ENCODE measurements around the gene CD226. TPM values are rescaled to one million over a fixed set of nuclear protein-coding genes. Genes with fewer than 3 reads are reported as not detected.
"Not testable (repeated sequence)": the region's sequence is repeated elsewhere in the genome, so short reads cannot be mapped to it uniquely, and the experiment has no call there.

Gene CD226
- total RNA-seq, 1 donor from 2014 or later, result 2.4 TPM

GRCh38 chr18:69934601-69935265, 12.9 kb downstream of the CD226 start:
- intact Hi-C loops (cut with DNase I), result no loop called here

GRCh38 chr18:69929041-69929774, 18.5 kb downstream of the CD226 start:
- DNase-seq (ENCODE audit: low spot score), result no peak
- intact Hi-C loops (cut with DNase I), result no loop called here

More at GRCh38 chr18:69934601-69935265, 12.9 kb downstream of the CD226 start:
- DNase-seq (ENCODE audit: low spot score), result no peak

GRCh38 chr18:69916412-69916811, 31.3 kb downstream of the CD226 start:
- intact Hi-C loops (cut with DNase I), result no loop called here
- no peak for DNase-seq (ENCODE audit: low spot score)

- intact Hi-C loops (cut with DNase I), result no loop called here
- DNase-seq (ENCODE audit: low spot score), result no peak
Measured at GRCh38 chr18:69908838-69909237, 38.8 kb downstream of the CD226 start.

- no peak for DNase-seq (ENCODE audit: low spot score)
- intact Hi-C loops (cut with DNase I), result no loop called here
Measured at GRCh38 chr18:69906765-69907164, 40.9 kb downstream of the CD226 start.

GRCh38 chr18:69900941-69901340, 46.7 kb downstream of the CD226 start:
- intact Hi-C loops (cut with DNase I), result no loop called here

GRCh38 chr18:69899154-69899923, 48.3 kb downstream of the CD226 start:
- DNase-seq (ENCODE audit: low spot score); intact Hi-C loops (cut with DNase I): not testable (repeated sequence)

More at GRCh38 chr18:69900941-69901340, 46.7 kb downstream of the CD226 start:
- DNase-seq (ENCODE audit: low spot score), result no peak

GRCh38 chr18:69898241-69898861, 49.3 kb downstream of the CD226 start:
- intact Hi-C loops (cut with DNase I), result no loop called here
- no peak for DNase-seq (ENCODE audit: low spot score)

- intact Hi-C loops (cut with DNase I), result no loop called here
- DNase-seq (ENCODE audit: low spot score), result no peak
Measured at GRCh38 chr18:69897397-69898108, 50.1 kb downstream of the CD226 start.

- no peak for DNase-seq (ENCODE audit: low spot score)
- intact Hi-C loops (cut with DNase I), result no loop called here
Measured at GRCh38 chr18:69895066-69896047, 52.3 kb downstream of the CD226 start.

- intact Hi-C loops (cut with DNase I), result no loop called here
- no peak for DNase-seq (ENCODE audit: low spot score)
Measured at GRCh38 chr18:69894467-69894866, 53.2 kb downstream of the CD226 start.

- intact Hi-C loops (cut with DNase I), result no loop called here
- DNase-seq (ENCODE audit: low spot score), result no peak
Measured at GRCh38 chr18:69890558-69890957, 57.1 kb downstream of the CD226 start.

GRCh38 chr18:69889009-69889408, 58.7 kb downstream of the CD226 start:
- DNase-seq (ENCODE audit: low spot score), result no peak
- intact Hi-C loops (cut with DNase I), result no loop called here

- intact Hi-C loops (cut with DNase I), result no loop called here
- no peak for DNase-seq (ENCODE audit: low spot score)
Measured at GRCh38 chr18:69887256-69887655, 60.4 kb downstream of the CD226 start.

GRCh38 chr18:69885841-69886531, 61.7 kb downstream of the CD226 start:
- DNase-seq (ENCODE audit: low spot score), result no peak
- intact Hi-C loops (cut with DNase I), result no loop called here

GRCh38 chr18:69885355-69885754, 62.3 kb downstream of the CD226 start:
- DNase-seq (ENCODE audit: low spot score), result no peak
- intact Hi-C loops (cut with DNase I), result no loop called here

GRCh38 chr18:69883781-69884180, 63.9 kb downstream of the CD226 start:
- no peak for DNase-seq (ENCODE audit: low spot score)
- intact Hi-C loops (cut with DNase I), result no loop called here
